Memory B cell (primary cell): ENCODE measurements around the gene EML6.

Source experiments
- ATAC-seq: fragments of 150-1000 bp; cut with Tn5 transposase; 2 replicates; pipeline ENCODE4 v1.10.0; 2021; ENCODE audit warnings: low read depth, mild to moderate bottlenecking, moderate library complexity
- DNase-seq, 2 donors: peaks; one replicate each; pipeline ENCODE4 v3.0.0; 2022; ENCODE audit warnings: low spot score in 2 of 2
- H3K27ac Mint-ChIP-seq: one replicate; pipeline ENCODE4 v1.8.0; 2022; ENCODE audit warnings: mild to moderate bottlenecking, moderate library complexity, mixed read lengths
- H3K27me3 Mint-ChIP-seq: one replicate; pipeline ENCODE4 v1.8.0; 2022; ENCODE audit warnings: mixed read lengths
- H3K36me3 Mint-ChIP-seq: one replicate; pipeline ENCODE4 v1.8.0; 2022; ENCODE audit warnings: mild to moderate bottlenecking, mixed read lengths
- H3K4me1 Mint-ChIP-seq: one replicate; pipeline ENCODE4 v1.8.0; 2022; ENCODE audit warnings: mixed read lengths
- H3K4me3 Mint-ChIP-seq: one replicate; pipeline ENCODE4 v1.8.0; 2022; ENCODE audit warnings: mild to moderate bottlenecking, moderate library complexity, mixed read lengths
- H3K9me3 Mint-ChIP-seq: one replicate; pipeline ENCODE4 v1.8.0; 2022; ENCODE audit warnings: mixed read lengths

Gene EML6

DNA sequence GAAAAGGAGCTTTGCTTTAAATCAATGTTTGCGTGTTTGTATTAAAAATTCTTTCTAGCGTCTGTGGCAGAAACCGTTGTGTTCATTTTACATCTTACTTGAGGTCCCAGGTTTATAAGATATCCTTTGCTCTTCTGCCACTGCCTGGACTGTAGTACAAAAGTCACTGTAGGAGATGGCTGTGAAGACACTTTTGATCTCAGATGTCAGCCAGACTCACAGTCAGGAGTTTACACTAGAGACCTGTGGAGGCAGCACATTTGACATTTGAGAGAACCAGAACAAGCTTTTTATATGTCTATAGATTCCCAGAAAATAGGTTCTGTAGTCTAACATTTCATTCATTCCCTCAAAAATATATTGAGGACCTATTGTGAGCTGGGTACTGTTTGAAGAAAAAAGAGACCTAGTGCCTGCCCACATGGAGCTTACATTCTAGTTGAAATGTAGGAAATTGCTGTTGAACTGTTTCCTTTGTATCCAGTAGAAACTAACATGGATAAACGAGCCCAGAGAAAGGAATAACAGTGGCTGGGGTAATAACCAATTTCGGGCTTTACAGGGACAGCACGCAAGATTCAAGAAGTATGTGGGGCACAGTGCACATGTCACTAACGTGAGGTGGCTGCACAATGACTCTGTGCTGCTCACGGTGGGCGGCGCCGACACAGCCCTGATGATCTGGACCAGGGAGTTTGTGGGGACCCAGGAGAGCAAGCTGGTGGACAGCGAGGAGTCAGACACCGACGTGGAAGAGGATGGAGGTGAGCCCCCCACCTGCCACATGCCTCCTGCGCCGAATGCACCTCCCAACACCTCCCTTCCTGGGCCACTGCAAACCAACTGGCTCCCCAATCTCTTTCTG lies 204.5 kb downstream of the EML6 start:
- H3K27ac Mint-ChIP-seq = no peak overlapping the region
- no peaks in the 10 kb centered on the region for H3K9me3 Mint-ChIP-seq
- no peak overlapping the region for H3K4me3 Mint-ChIP-seq
- H3K4me1 Mint-ChIP-seq = no peaks in the 10 kb centered on the region
- no peaks in the 10 kb centered on the region for H3K27me3 Mint-ChIP-seq
- peaks cover 18% of the 10 kb centered on the region for H3K36me3 Mint-ChIP-seq
- no peak for DNase-seq
- ATAC-seq = no peak

DNA sequence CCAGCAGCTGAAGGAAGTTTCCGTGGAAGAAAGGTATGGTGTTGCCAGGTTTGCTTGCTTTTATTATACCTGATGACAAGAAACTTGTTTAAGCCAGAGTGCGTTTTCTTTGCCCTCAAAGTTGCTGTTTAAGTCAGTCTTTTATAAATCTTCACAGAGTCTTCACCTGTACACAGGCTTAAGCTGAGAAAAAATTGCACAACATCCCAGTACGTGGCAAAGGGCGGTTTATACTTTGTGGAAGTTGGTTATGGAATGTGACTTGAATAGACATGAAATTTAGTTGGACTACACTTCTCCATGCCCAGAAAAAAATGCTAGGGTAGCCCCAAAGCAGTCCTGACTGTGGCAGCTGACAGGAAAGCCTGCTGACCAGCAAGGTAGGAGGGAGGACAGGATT lies 205.3 kb downstream of the EML6 start:
- Mint-ChIP-seq H3K27me3 (no peaks in the 10 kb centered on the region), H3K4me3 (no peak overlapping the region), H3K4me1 (no peaks in the 10 kb centered on the region), H3K9me3 (no peaks in the 10 kb centered on the region), H3K36me3 (peaks cover 18% of the 10 kb centered on the region), H3K27ac (no peak overlapping the region)
- ATAC-seq (no peak), DNase-seq (no peak)

DNA sequence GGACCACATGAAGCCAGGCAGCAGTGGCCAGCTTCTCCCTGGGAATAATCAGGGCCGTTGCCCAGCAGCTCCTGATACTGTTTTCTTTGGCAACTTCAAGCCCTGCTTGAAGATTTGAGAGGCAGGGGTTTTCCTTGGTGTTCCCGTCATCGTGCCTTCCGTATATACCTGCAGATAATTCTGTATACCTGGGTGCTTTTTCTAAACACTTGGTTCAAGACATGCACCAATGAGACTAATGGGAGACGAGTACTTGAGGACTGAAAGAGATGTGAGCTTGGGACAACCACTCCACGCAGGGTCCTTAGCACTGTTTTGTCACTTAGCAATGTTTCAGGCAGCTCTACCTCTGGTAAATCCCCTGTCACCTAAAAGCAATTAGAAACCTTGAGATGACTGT lies 208.0 kb downstream of the EML6 start:
- peaks cover 14% of the 10 kb centered on the region for H3K36me3 Mint-ChIP-seq
- ATAC-seq (no peak), DNase-seq (no peak)
- H3K27ac Mint-ChIP-seq = no peak overlapping the region
- H3K4me1 Mint-ChIP-seq = no peaks in the 10 kb centered on the region
- H3K4me3 Mint-ChIP-seq = no peak overlapping the region
- H3K9me3 Mint-ChIP-seq = no peaks in the 10 kb centered on the region
- H3K27me3 Mint-ChIP-seq = no peaks in the 10 kb centered on the region

DNA sequence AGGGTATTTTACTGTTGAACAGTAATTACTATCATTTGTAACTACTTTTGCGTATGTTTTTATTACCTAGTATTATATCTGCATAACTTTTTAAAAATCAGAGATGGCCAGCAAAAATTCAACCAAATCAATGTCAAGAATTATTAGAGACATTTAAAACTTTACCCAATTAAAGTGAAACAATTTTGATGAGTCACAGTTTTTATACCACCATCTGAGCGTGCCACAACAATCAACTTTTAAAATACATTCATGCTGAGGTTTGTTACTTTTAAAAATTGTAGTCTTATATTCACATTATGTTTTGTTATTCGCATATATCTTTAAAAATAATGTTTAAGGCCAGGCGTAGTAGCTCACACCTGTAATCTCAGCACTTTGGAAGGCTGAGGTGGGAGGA lies 211.9 kb downstream of the EML6 start:
- peaks cover 5% of the 10 kb centered on the region for H3K9me3 Mint-ChIP-seq

DNA sequence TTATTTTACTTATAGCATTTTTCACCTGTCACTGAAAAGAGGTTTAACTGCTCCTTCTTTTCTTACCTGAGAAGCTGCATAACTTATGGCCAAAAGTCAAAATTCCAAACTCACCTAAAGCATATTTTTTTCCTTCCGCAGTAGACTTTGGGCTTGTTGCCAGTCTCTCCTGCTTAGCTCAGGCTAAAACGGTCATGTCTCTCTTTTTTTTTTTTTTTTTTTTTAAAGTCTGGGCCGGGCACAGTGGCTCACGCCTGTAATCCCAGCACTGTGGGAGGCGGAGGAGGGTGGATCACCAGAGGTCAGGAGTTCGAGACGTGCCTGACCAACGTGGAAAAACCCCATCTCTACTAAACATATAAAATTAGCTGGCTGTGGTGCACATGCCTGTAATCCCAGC lies 213.3 kb downstream of the EML6 start:
- ATAC-seq (no peak), DNase-seq (no peak)
- H3K9me3 Mint-ChIP-seq = peaks cover 5% of the 10 kb centered on the region
- no peak overlapping the region for H3K4me3 Mint-ChIP-seq
- H3K27me3 Mint-ChIP-seq = no peaks in the 10 kb centered on the region
- H3K4me1 Mint-ChIP-seq = no peaks in the 10 kb centered on the region
- no peak overlapping the region for H3K27ac Mint-ChIP-seq
- peaks cover 11% of the 10 kb centered on the region for H3K36me3 Mint-ChIP-seq

More for the DNA sequence above, 211.9 kb downstream of the EML6 start:
- ATAC-seq (no peak), DNase-seq (no peak)
- H3K4me1 Mint-ChIP-seq = no peaks in the 10 kb centered on the region
- H3K27me3 Mint-ChIP-seq = no peaks in the 10 kb centered on the region
- H3K36me3 Mint-ChIP-seq = peaks cover 9% of the 10 kb centered on the region
- no peak overlapping the region for H3K27ac Mint-ChIP-seq
- no peak overlapping the region for H3K4me3 Mint-ChIP-seq

DNA sequence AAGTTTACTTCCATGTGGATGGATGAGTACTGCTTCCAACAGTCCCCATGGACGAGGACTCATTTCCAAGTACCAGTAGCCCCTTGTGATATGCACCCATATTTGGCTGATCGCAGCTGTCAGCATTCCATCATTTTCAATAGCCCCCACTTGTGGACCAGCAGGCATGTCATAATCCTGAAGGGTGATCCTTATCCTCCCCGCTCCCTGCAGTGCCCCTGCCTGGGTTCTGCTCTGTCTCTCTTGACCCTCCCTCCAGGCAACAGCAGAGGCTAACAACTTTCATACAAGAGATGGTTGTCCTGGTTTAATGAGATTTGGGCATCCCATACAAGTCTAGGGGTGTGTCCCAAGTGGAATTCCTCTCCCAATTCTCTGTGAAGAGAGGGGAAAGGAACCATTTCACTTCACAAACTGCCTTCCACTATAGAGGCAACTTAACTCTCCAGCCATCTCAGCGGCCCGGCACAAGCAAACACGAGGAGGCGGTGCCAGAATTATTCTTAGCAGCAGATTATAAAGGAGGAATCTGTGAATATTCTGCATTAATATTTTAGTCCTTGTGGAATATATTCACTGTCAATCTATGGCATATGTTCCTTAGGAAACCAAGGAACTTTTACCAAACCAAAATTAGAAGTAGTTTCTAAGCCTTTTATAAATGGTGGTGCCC lies 216.1 kb downstream of the EML6 start:
- Mint-ChIP-seq H3K36me3 (peaks cover 7% of the 10 kb centered on the region), H3K4me3 (no peak overlapping the region), H3K9me3 (peaks cover 5% of the 10 kb centered on the region), H3K27me3 (no peaks in the 10 kb centered on the region), H3K4me1 (no peaks in the 10 kb centered on the region), H3K27ac (no peak overlapping the region)
- DNase-seq = no peak
- no peak for ATAC-seq

DNA sequence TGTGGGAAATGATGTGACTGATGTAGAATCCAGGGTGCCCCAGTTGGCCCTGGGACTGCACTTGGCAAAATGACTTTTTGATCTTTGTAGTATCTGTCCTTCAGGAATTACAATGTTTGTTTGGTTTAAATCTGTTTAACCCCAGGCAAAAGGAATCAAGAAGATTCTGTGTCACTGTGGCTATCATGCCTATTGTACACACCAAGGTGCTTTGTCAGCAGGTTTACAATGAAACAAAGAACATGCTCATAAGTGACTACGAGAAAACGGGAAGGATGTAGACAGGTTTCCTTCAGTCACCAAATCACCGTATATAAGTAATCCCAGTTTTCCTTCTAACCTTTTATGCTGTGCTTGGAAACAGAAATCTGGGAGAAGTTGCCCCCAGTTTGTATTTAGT lies 217.3 kb downstream of the EML6 start:
- Mint-ChIP-seq H3K9me3 (peaks cover 5% of the 10 kb centered on the region), H3K36me3 (peaks cover 7% of the 10 kb centered on the region), H3K4me3 (no peak overlapping the region), H3K27ac (no peak overlapping the region), H3K27me3 (no peaks in the 10 kb centered on the region), H3K4me1 (no peaks in the 10 kb centered on the region)
- ATAC-seq (no peak), DNase-seq (no peak)

DNA sequence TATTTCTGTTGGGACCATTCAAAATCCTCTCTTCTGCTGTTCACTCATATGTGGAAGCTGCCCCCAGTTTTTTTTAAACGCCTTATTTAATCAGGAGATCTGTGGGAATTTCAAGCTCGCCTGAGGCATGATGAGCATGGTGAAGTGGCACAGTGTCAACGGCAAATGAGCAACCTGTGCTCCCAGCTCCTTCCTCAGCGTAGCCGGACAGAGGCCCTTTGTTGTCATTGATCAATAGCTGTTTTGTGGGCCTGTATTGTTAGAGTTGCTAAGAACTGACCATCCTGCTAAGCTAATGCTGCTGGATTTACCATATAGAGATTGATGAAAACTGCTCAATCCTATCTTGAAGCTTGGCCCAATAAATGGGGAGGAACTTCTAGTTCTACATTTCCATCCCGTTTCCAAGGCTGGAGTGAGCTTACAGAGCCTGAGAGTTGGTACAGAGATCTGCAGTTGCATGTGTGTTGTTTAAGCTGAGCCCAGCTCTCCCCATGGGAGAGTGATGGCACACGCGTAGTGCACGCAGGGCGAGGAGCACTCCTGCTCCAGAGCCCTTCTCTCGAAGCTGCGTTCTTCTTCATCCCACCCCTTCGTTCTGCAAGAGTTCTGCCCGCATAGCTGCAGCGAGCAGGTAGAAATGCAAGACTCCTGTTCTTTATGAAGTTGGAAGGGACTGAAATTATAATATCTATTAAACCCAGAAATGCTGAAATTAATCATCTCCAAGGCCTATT lies 218.0 kb downstream of the EML6 start:
- ATAC-seq = no peak
- no peak overlapping the region for H3K27ac Mint-ChIP-seq

DNA sequence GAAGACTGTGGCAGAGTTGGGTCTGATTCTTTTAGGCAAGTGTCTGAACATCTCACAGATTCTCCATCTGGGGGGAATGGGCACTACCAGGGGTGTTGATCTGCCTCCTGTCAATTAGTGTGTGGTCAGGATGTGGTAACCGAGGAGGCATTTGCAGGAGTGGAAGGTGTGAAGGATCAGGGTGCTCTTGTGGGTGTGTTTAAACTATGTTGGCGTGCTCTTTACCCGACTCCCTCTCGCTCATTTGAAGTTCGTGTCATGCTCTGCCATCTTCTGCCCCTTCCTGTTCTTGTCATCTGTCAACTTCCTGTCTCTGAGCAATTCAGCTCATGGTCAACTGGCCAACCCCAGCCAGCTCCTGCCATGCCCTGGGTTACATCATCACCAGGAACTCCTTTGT lies 218.9 kb downstream of the EML6 start:
- H3K4me3 Mint-ChIP-seq = no peak overlapping the region
- no peak overlapping the region for H3K27ac Mint-ChIP-seq
- no peaks in the 10 kb centered on the region for H3K4me1 Mint-ChIP-seq
- H3K9me3 Mint-ChIP-seq = peaks cover 5% of the 10 kb centered on the region
- DNase-seq (no peak), ATAC-seq (no peak)
- H3K36me3 Mint-ChIP-seq = peaks cover 8% of the 10 kb centered on the region
- H3K27me3 Mint-ChIP-seq = no peaks in the 10 kb centered on the region

More for the DNA sequence above, 218.0 kb downstream of the EML6 start:
- Mint-ChIP-seq H3K9me3 (peaks cover 5% of the 10 kb centered on the region), H3K36me3 (peaks cover 7% of the 10 kb centered on the region), H3K4me1 (no peaks in the 10 kb centered on the region), H3K4me3 (no peak overlapping the region), H3K27me3 (no peaks in the 10 kb centered on the region)
- DNase-seq = no peak

DNA sequence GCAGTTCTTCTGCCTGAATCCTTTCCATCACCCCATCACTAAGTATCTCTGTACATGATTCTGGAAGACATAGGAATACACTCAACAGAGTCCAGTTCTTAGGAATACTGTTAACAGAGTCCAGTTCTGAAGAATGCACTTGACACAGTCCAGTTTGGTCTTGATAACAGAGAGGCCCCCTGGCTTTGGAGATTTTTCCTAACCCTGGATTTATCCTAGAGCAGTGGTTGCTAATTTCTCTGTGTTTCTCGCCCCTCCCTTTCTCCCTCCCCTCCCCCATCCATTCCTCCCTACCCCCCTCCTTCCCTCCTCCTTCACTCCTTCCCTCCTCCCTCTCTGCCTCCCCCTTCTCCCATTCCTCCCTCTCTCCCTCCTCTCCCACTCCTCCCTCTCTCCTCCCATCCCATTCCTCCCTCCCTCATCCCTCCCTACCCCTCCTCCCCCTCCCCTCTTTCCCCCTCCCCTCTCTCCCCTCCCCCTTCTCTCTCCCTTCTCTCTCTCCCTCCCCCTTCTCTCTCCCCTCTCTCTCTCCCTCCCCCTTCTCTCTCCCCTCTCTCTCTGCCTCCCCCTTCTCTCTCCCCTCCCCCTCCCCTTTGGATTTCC lies 221.4 kb downstream of the EML6 start:
- no peak overlapping the region for H3K4me3 Mint-ChIP-seq
- H3K27ac Mint-ChIP-seq = no peak overlapping the region
- no peaks in the 10 kb centered on the region for H3K27me3 Mint-ChIP-seq
- H3K4me1 Mint-ChIP-seq = no peaks in the 10 kb centered on the region
- H3K36me3 Mint-ChIP-seq = peaks cover 8% of the 10 kb centered on the region
- no peaks in the 10 kb centered on the region for H3K9me3 Mint-ChIP-seq
- DNase-seq (no peak), ATAC-seq (no peak)

DNA sequence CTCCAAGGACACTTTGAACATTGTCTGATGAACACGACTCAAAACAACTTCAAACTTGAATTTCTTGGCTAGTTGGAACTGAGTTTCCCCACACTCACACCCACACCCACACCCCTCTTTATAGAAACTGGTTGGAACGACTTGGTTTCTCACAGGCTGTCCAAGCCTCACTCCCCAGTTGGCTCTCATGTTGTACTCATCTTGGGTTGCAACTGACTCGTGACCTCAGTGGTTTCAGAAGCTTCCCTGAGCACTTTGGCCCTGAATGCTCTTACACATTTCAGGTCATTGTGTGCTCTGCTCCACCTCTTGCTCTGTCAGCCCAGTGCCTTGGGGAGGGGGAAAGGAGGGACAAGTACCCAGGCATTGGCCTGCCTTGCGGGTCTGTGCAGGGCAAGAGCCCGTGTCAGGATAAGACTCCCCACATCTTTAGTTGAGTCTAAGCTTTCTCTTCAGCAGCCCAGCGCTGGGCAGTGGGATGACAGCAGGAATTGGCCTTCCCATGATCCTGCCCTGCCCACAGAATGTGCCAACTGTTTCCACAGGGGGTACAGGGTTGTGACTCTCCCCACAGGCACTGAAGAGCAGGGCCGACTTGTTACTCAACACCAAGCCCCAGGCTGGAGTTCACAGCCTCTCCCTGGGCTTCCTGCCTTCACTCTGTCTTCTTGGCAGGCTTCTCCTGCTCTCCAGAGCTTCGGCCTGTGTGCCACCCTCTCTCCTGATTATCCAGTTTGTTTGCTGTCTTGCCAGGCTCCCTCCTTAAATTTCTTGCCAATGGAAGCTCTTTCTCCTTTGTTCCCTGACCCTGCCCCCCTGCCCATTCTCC lies 222.1 kb downstream of the EML6 start:
- H3K4me1 Mint-ChIP-seq = no peaks in the 10 kb centered on the region
- no peaks in the 10 kb centered on the region for H3K9me3 Mint-ChIP-seq
- H3K4me3 Mint-ChIP-seq = no peak overlapping the region
- DNase-seq (no peak), ATAC-seq (no peak)
- no peak overlapping the region for H3K27ac Mint-ChIP-seq
- H3K36me3 Mint-ChIP-seq = peaks cover 9% of the 10 kb centered on the region
- H3K27me3 Mint-ChIP-seq = no peaks in the 10 kb centered on the region

DNA sequence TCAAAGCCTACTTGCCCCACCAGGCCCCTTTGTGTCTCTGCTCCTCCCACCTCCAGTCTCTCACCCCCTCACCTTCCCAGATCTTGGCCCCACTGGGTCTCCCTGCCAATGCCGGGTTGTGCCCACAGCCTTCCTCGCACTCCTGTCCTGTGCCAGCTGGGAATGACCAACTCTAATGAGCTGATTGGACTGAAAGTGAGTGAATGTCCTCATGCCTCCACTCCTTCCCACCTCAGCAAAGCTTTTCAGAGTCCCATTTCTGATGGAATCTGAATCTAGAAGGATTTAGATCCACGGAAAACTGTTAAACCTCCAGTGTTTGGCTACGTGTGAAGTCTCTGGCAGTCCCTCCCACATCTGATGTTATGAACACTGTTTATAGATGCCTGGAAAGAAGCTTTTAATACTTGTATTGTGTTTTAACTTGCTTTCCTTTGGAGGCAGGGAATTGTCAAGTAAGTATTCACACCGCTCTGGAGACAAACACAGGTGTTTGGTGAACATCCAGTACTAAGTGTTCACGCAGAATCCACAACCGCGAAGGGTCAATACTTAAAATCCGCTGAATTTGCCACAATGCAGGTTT lies 222.9 kb downstream of the EML6 start:
- no peaks in the 10 kb centered on the region for H3K9me3 Mint-ChIP-seq
- H3K27me3 Mint-ChIP-seq = no peaks in the 10 kb centered on the region
- no peaks in the 10 kb centered on the region for H3K4me1 Mint-ChIP-seq
- ATAC-seq (no peak), DNase-seq (no peak)
- peaks cover 10% of the 10 kb centered on the region for H3K36me3 Mint-ChIP-seq
- no peak overlapping the region for H3K27ac Mint-ChIP-seq
- no peak overlapping the region for H3K4me3 Mint-ChIP-seq

DNA sequence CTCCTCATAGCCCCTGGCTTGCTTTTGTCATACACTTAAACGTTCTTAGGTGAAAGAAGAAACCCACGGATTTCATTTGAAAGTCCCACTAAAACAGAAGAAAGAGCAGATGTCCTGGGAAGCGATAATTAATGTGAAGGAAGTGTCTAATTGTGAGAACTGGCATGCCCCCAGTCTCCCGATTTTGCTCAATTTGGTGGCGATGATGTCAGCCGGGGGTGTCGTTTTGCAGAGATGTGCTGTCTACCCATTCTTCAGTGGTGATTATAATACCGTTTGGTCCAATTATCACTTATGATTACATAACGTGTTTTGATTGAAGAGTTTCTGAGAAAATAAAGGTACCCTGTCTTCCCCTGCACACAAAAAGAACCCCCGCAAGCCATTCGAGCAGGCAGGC lies 223.7 kb downstream of the EML6 start:
- Mint-ChIP-seq H3K36me3 (peaks cover 10% of the 10 kb centered on the region), H3K4me3 (no peak overlapping the region), H3K27ac (no peak overlapping the region), H3K4me1 (no peaks in the 10 kb centered on the region), H3K9me3 (no peaks in the 10 kb centered on the region), H3K27me3 (no peaks in the 10 kb centered on the region)
- ATAC-seq (no peak), DNase-seq (no peak)
